ENCODE results near the gene TTC39B.

GRCh38 chr9:15253786-15254185, 53.2 kb downstream of the TTC39B start:
- TF ChIP-seq CTCF (IDR thresholded peaks at IDR 0.05; ENCODE audit: control extremely low read depth in 1 of 3, insufficient read depth in 1 of 3, low read depth in 1 of 3, low read length in 3 of 3) (no peak), EZH2 (IDR thresholded peaks at IDR 0.05; ENCODE audit: low read depth, low read length, severe bottlenecking) (no peak), PHF8 (conservative IDR thresholded peaks at IDR 0.05; ENCODE audit: low read depth, low read length) (no peak), BCL11A (IDR thresholded peaks at IDR 0.05; ENCODE audit: low read depth in 2 of 2, low read length in 2 of 2) (no peak), POLR2A (IDR thresholded peaks at IDR 0.05; ENCODE audit: control extremely low read depth in 1 of 2, low read depth in 2 of 2, low read length in 2 of 2) (no peak), NANOG (IDR thresholded peaks at IDR 0.05; ENCODE audit: insufficient read depth, low read depth, low read length, poor library complexity, severe bottlenecking) (no peak)

Measured in H1 (cell line).